ENCODE results near the gene ADGRG6.

The ADGRG6 gene

DNA sequence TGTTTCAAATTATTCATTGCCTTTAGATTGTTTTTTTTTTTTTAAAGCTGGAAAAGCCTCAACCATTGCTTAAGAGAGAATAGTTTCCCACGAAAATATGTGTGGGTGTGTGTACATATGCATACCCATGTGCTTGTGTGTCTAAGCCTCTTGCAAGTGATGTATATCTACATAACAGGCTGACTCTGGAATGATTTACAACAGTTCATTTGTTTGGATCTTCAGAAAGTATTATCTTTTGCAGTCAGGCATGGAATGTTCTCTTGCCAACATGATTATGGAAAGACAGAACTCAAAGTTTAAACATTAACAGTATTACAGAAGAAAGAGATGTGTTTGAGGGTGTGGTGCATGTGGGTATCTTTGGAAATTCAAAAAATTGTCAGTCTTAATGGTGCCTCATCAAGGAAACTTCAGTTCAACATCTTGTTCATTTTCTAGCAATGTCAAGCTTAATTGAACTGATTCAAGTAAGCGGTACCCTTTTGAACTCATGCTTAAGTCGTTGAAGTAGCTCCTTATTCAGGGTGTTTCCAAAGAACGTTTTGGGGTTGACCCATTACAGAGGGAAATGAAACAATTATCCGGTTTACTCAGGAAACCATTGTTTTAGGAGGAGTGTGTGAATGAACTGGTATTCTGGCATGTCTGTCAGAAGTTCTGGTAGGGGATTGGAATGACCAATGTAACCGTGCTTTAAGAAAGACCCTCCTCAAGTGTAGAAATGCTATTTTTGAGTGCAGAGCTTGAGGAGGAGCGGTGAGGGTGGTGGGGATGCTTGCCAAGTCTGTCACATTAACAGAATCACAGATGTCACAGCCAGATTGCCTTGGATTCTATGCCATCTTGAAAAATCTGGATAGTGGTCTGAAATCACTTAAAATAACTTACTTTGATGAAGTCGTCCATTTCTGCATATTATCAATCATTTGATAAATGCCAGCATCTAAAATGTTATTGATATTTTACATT, 60.3 kb downstream of the ADGRG6 start:
- FAIRE-seq (no peak), DNase-seq (ENCODE audit: insufficient read length, low spot score) (no peak)
- TF ChIP-seq, protein P1, sequence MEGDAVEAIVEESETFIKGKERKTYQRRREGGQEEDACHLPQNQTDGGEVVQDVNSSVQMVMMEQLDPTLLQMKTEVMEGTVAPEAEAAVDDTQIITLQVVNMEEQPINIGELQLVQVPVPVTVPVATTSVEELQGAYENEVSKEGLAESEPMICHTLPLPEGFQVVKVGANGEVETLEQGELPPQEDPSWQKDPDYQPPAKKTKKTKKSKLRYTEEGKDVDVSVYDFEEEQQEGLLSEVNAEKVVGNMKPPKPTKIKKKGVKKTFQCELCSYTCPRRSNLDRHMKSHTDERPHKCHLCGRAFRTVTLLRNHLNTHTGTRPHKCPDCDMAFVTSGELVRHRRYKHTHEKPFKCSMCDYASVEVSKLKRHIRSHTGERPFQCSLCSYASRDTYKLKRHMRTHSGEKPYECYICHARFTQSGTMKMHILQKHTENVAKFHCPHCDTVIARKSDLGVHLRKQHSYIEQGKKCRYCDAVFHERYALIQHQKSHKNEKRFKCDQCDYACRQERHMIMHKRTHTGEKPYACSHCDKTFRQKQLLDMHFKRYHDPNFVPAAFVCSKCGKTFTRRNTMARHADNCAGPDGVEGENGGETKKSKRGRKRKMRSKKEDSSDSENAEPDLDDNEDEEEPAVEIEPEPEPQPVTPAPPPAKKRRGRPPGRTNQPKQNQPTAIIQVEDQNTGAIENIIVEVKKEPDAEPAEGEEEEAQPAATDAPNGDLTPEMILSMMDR (IDR thresholded peaks at IDR 0.05; ENCODE audit: insufficient read depth, missing control alignments), result no peak

GRCh38 chr6:142367061-142367460, 65.3 kb downstream of the ADGRG6 start:
- TF ChIP-seq, protein P1 (IDR thresholded peaks at IDR 0.05; ENCODE audit: insufficient read depth, missing control alignments), result no peak
- DNase-seq (ENCODE audit: insufficient read length, low spot score) (no peak), FAIRE-seq (no peak)

GRCh38 chr6:142367501-142368018, 65.8 kb downstream of the ADGRG6 start:
- TF ChIP-seq, protein P1 (IDR thresholded peaks at IDR 0.05; ENCODE audit: insufficient read depth, missing control alignments), result no peak
- no peak for FAIRE-seq
- DNase-seq (ENCODE audit: insufficient read length, low spot score), result no peak

DNA sequence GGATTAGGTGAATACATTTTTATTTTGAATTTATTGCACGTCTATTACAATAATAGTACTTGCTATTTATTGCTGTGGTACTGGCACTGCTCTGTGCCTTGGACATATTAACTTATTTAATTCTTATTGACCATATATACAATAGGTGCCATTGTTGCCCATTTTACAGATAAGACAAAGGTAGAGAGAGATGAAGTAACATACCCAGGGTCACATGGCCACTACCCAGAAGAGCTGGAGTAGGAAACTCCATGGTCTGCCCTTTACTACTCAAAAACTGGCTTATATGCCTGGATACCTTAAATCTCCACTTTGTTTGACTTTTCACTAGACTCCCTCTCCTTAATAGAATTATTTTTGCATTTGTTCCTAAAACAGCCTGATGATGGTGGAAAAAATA, 67.5 kb downstream of the ADGRG6 start:
- FAIRE-seq (no peak), DNase-seq (ENCODE audit: insufficient read length, low spot score) (no peak)
- TF ChIP-seq, protein P1 (IDR thresholded peaks at IDR 0.05; ENCODE audit: insufficient read depth, missing control alignments), result no peak

DNA sequence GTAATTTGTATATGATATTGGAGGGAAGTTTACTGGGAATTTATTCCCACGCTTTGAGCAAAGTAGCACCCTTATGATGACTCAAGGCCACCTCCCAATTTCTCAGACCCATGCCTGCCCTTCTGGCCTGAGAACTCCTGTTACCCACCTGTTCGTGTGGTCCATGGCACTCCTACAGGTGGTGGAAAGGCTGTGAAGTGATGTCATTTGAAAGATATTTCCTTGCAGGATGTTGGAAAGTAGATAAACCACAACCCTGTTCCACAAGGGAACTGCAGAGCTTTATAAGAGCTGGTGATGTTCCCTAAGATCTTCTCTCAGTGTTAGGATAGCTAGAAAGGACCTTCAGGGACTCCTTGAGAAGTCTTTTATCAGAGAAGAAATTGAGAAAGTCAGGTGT, 70.5 kb downstream of the ADGRG6 start:
- FAIRE-seq (no peak), DNase-seq (ENCODE audit: insufficient read length, low spot score) (no peak)
- TF ChIP-seq, protein P1 (IDR thresholded peaks at IDR 0.05; ENCODE audit: insufficient read depth, missing control alignments), result no peak

GRCh38 chr6:142373268-142374090, 71.7 kb downstream of the ADGRG6 start:
- FAIRE-seq, result no peak
- TF ChIP-seq, protein P1 (IDR thresholded peaks at IDR 0.05; ENCODE audit: insufficient read depth, missing control alignments), result no peak
- DNase-seq (ENCODE audit: insufficient read length, low spot score), result no peak

Measured in D721Med (cell line).